SJCRH30 (cell line): ENCODE measurements around the gene UGGT1. TPM values are rescaled to one million over a fixed set of nuclear protein-coding genes. Genes with fewer than 3 reads are reported as not detected.

ENCODE experiments used
- DNase-seq, 2 experiments: peaks; one replicate each; pipeline ENCODE4 v3.0.0-alpha.2; 2015 to 2020
- H3K27ac ChIP-seq: fragments of 250-450 bp; sonication (Bioruptor Pico); 2 replicates; pipeline ENCODE4 v1.5.1; 2020; ENCODE audit warnings: mild to moderate bottlenecking, moderate library complexity
- H3K27me3 ChIP-seq: fragments of 250-450 bp; sonication (Bioruptor Pico); 2 replicates; pipeline ENCODE4 v1.5.1; 2020; ENCODE audit warnings: mild to moderate bottlenecking, moderate library complexity
- H3K36me3 ChIP-seq: fragments of 250-450 bp; sonication (Bioruptor Pico); 2 replicates; pipeline ENCODE4 v1.5.1; 2020; ENCODE audit warnings: mild to moderate bottlenecking, moderate library complexity
- H3K4me1 ChIP-seq: fragments of 250-450 bp; sonication (Bioruptor Pico); 2 replicates; pipeline ENCODE4 v1.5.1; 2020; ENCODE audit warnings: mild to moderate bottlenecking, moderate library complexity
- H3K4me3 ChIP-seq: fragments of 250-450 bp; sonication (Bioruptor Pico); 2 replicates; pipeline ENCODE4 v1.5.1; 2020; ENCODE audit warnings: mild to moderate bottlenecking, moderate library complexity
- H3K9me3 ChIP-seq: fragments of 250-450 bp; sonication (Bioruptor Pico); replicated peaks from 2 replicates; pipeline ENCODE4 v1.5.1; 2020; ENCODE audit warnings: mild to moderate bottlenecking, moderate library complexity
- total RNA-seq: library from RNA; depleted of rRNA; stranded (reverse); fragments of >200 nt; shearing (Covaris generic); gene quantifications from 2 replicates; pipeline ENCODE4 v1.2.3, GENCODE V29; 2014

Gene UGGT1
- total RNA-seq, 1 experiment from 2014 or later, result 51.1 TPM

- peaks cover 59% of the 10 kb centered on the region for H3K36me3 ChIP-seq
- H3K9me3 ChIP-seq, result no peaks in the 10 kb centered on the region
Observed at GRCh38 chr2:128154225-128154624, 63.2 kb downstream of the UGGT1 start.

GRCh38 chr2:128155970-128156369 is 65.0 kb downstream of the UGGT1 start:
- Histone ChIP-seq H3K27me3 (no peaks in the 10 kb centered on the region), H3K4me1 (no peaks in the 10 kb centered on the region), H3K36me3 (peaks cover 58% of the 10 kb centered on the region), H3K27ac (no peak overlapping the region), H3K4me3 (no peak overlapping the region), H3K9me3 (no peaks in the 10 kb centered on the region)
- no peak for DNase-seq

More at GRCh38 chr2:128154225-128154624, 63.2 kb downstream of the UGGT1 start:
- Histone ChIP-seq H3K4me1 (no peaks in the 10 kb centered on the region), H3K4me3 (no peak overlapping the region), H3K27ac (no peak overlapping the region), H3K27me3 (no peaks in the 10 kb centered on the region)
- no peak for DNase-seq

GRCh38 chr2:128156812-128157211 is 65.8 kb downstream of the UGGT1 start:
- DNase-seq, result no peak
- H3K27me3 ChIP-seq, result no peaks in the 10 kb centered on the region
- no peaks in the 10 kb centered on the region for H3K9me3 ChIP-seq
- H3K4me3 ChIP-seq, result no peak overlapping the region
- no peak overlapping the region for H3K27ac ChIP-seq
- no peaks in the 10 kb centered on the region for H3K4me1 ChIP-seq
- H3K36me3 ChIP-seq, result peaks cover 64% of the 10 kb centered on the region

GRCh38 chr2:128157644-128158043 is 66.6 kb downstream of the UGGT1 start:
- peaks cover 61% of the 10 kb centered on the region for H3K36me3 ChIP-seq
- no peaks in the 10 kb centered on the region for H3K4me1 ChIP-seq
- H3K27ac ChIP-seq, result no peak overlapping the region
- no peak overlapping the region for H3K4me3 ChIP-seq
- no peaks in the 10 kb centered on the region for H3K27me3 ChIP-seq
- no peaks in the 10 kb centered on the region for H3K9me3 ChIP-seq
- DNase-seq, result peak; percentile 13 to 32

GRCh38 chr2:128158176-128158575 is 67.2 kb downstream of the UGGT1 start:
- H3K36me3 ChIP-seq, result peaks cover 57% of the 10 kb centered on the region

GRCh38 chr2:128159437-128159836 is 68.4 kb downstream of the UGGT1 start:
- Histone ChIP-seq H3K36me3 (peaks cover 49% of the 10 kb centered on the region), H3K4me1 (no peaks in the 10 kb centered on the region), H3K27me3 (no peaks in the 10 kb centered on the region), H3K4me3 (no peak overlapping the region), H3K27ac (no peak overlapping the region), H3K9me3 (no peaks in the 10 kb centered on the region)
- DNase-seq, result no peak

More at GRCh38 chr2:128158176-128158575, 67.2 kb downstream of the UGGT1 start:
- no peak overlapping the region for H3K27ac ChIP-seq
- H3K9me3 ChIP-seq, result no peaks in the 10 kb centered on the region
- H3K4me1 ChIP-seq, result no peaks in the 10 kb centered on the region
- no peak for DNase-seq
- H3K4me3 ChIP-seq, result no peak overlapping the region
- no peaks in the 10 kb centered on the region for H3K27me3 ChIP-seq

GRCh38 chr2:128160616-128161275 is 69.7 kb downstream of the UGGT1 start:
- Histone ChIP-seq H3K27me3 (no peaks in the 10 kb centered on the region), H3K36me3 (peaks cover 42% of the 10 kb centered on the region), H3K27ac (no peak overlapping the region), H3K9me3 (no peaks in the 10 kb centered on the region), H3K4me1 (no peaks in the 10 kb centered on the region), H3K4me3 (no peak overlapping the region)
- no peak for DNase-seq

GRCh38 chr2:128162266-128162665 is 71.3 kb downstream of the UGGT1 start:
- H3K27ac ChIP-seq, result no peak overlapping the region
- no peak for DNase-seq
- H3K9me3 ChIP-seq, result no peaks in the 10 kb centered on the region
- no peaks in the 10 kb centered on the region for H3K4me1 ChIP-seq
- peaks cover 39% of the 10 kb centered on the region for H3K36me3 ChIP-seq
- no peak overlapping the region for H3K4me3 ChIP-seq
- H3K27me3 ChIP-seq, result no peaks in the 10 kb centered on the region

GRCh38 chr2:128164311-128164710 is 73.3 kb downstream of the UGGT1 start:
- Histone ChIP-seq H3K4me1 (no peaks in the 10 kb centered on the region), H3K4me3 (no peak overlapping the region), H3K9me3 (no peaks in the 10 kb centered on the region), H3K36me3 (peaks cover 33% of the 10 kb centered on the region), H3K27me3 (no peaks in the 10 kb centered on the region), H3K27ac (no peak overlapping the region)
- no peak for DNase-seq

GRCh38 chr2:128166746-128167353 is 75.8 kb downstream of the UGGT1 start:
- Histone ChIP-seq H3K9me3 (no peaks in the 10 kb centered on the region), H3K36me3 (peaks cover 42% of the 10 kb centered on the region), H3K27me3 (no peaks in the 10 kb centered on the region), H3K4me1 (no peaks in the 10 kb centered on the region), H3K4me3 (no peak overlapping the region), H3K27ac (no peak overlapping the region)
- DNase-seq, result no peak

GRCh38 chr2:128169094-128169493 is 78.1 kb downstream of the UGGT1 start:
- Histone ChIP-seq H3K4me3 (no peak overlapping the region), H3K27me3 (no peaks in the 10 kb centered on the region), H3K27ac (no peak overlapping the region), H3K36me3 (peaks cover 57% of the 10 kb centered on the region), H3K4me1 (no peaks in the 10 kb centered on the region), H3K9me3 (no peaks in the 10 kb centered on the region)
- DNase-seq, result no peak

GRCh38 chr2:128169497-128169896 is 78.5 kb downstream of the UGGT1 start:
- H3K4me1 ChIP-seq, result no peaks in the 10 kb centered on the region
- no peak for DNase-seq
- peaks cover 58% of the 10 kb centered on the region for H3K36me3 ChIP-seq
- H3K27ac ChIP-seq, result no peak overlapping the region
- H3K9me3 ChIP-seq, result no peaks in the 10 kb centered on the region
- no peaks in the 10 kb centered on the region for H3K27me3 ChIP-seq
- no peak overlapping the region for H3K4me3 ChIP-seq

- H3K4me1 ChIP-seq, result no peaks in the 10 kb centered on the region
- H3K9me3 ChIP-seq, result no peaks in the 10 kb centered on the region
- H3K4me3 ChIP-seq, result no peak overlapping the region
- no peak overlapping the region for H3K27ac ChIP-seq
- peaks cover 58% of the 10 kb centered on the region for H3K36me3 ChIP-seq
- no peak for DNase-seq
- H3K27me3 ChIP-seq, result no peaks in the 10 kb centered on the region
Observed at GRCh38 chr2:128169933-128170709, 79.1 kb downstream of the UGGT1 start.

GRCh38 chr2:128170776-128171175 is 79.8 kb downstream of the UGGT1 start:
- peaks cover 61% of the 10 kb centered on the region for H3K36me3 ChIP-seq
- DNase-seq, result no peak
- H3K27me3 ChIP-seq, result no peaks in the 10 kb centered on the region
- no peak overlapping the region for H3K27ac ChIP-seq
- no peaks in the 10 kb centered on the region for H3K9me3 ChIP-seq
- no peaks in the 10 kb centered on the region for H3K4me1 ChIP-seq
- no peak overlapping the region for H3K4me3 ChIP-seq

GRCh38 chr2:128172191-128172590 is 81.2 kb downstream of the UGGT1 start:
- Histone ChIP-seq H3K36me3 (peaks cover 55% of the 10 kb centered on the region), H3K27ac (no peak overlapping the region), H3K4me1 (no peaks in the 10 kb centered on the region; the same call in 1 of the 2 replicates), H3K27me3 (no peaks in the 10 kb centered on the region), H3K9me3 (no peaks in the 10 kb centered on the region), H3K4me3 (no peak overlapping the region)
- peak; percentile 9 to 28 for DNase-seq
